GM12873 (cell line): ENCODE results near the gene FLT4.

Source experiments
- TF ChIP-seq, protein P1 (sequence below): IDR thresholded peaks from 2 replicates; pipeline ENCODE4 v1.5.1; 2012; ENCODE audit warnings: low read depth, mild to moderate bottlenecking, moderate library complexity, low read length, control low read depth; ENCODE audit not compliant: insufficient read depth; ENCODE audit errors: missing control alignments

FLT4 gene

DNA sequence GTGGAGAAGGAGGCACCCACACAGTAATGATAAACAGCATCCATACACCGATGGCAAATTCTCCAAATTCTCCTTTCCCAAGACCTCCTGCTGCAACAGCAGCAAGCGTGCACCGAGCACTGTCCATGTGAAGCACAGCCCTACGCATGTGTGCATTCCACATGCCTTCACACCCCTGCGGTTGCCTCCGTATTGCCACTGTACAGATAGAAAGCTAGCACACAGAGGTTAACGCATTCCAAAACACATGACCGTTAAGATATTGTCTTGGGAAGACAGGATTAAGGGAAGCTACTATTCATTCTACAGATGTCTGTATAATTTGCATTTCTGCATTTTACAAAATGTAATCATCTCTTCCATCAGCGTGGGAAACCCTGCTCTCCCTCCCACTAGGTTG is 6.6 kb downstream of the FLT4 start:
- TF ChIP-seq, protein P1, sequence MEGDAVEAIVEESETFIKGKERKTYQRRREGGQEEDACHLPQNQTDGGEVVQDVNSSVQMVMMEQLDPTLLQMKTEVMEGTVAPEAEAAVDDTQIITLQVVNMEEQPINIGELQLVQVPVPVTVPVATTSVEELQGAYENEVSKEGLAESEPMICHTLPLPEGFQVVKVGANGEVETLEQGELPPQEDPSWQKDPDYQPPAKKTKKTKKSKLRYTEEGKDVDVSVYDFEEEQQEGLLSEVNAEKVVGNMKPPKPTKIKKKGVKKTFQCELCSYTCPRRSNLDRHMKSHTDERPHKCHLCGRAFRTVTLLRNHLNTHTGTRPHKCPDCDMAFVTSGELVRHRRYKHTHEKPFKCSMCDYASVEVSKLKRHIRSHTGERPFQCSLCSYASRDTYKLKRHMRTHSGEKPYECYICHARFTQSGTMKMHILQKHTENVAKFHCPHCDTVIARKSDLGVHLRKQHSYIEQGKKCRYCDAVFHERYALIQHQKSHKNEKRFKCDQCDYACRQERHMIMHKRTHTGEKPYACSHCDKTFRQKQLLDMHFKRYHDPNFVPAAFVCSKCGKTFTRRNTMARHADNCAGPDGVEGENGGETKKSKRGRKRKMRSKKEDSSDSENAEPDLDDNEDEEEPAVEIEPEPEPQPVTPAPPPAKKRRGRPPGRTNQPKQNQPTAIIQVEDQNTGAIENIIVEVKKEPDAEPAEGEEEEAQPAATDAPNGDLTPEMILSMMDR: no peak

DNA sequence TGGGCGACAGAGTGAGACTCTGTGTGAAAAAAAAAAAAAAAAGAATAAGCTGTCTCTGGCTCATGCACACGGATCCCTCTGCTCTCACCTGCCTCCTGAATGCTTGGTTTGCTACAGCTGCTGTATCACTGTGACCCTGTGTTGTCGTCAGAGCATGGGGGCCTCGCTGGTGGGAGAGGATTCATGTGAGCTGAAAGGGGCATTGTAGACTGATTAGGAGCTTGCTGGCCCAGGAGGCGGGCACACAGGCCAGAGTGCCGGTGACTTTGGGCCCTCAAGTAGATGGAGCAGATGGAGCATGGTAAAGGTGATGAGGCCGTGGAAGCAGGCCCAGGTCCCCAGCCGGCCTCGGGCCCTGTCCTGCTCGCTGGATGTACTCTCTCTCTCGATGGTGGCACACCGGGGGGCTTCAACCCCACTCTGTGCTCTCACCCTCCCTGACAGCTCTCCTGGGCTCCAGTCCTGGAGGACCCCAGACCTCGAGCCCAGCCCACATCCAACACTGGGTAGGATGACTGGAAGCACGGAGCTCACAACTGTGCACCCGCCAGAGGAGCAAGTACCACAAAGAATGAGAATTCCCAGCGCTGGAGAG is 7.1 kb downstream of the FLT4 start:
- TF ChIP-seq, protein P1: no peak

DNA sequence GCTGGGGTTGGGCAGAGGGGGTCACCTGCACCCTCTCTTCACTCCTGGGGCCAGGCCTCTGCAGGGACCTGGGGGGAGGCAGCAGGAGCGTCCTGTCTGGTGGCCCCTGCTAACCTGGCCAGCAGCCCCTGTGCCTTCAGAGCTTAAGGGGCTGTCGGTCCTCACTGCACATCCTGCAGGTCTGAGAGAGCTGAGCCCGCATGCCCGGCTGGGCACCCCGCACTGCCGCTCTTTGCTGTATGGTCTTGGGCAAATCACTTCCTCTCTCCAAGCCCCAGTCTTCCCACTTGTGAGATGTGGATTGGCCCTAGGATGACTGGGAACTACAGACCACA is 7.9 kb downstream of the FLT4 start:
- TF ChIP-seq, protein P1: no peak

DNA sequence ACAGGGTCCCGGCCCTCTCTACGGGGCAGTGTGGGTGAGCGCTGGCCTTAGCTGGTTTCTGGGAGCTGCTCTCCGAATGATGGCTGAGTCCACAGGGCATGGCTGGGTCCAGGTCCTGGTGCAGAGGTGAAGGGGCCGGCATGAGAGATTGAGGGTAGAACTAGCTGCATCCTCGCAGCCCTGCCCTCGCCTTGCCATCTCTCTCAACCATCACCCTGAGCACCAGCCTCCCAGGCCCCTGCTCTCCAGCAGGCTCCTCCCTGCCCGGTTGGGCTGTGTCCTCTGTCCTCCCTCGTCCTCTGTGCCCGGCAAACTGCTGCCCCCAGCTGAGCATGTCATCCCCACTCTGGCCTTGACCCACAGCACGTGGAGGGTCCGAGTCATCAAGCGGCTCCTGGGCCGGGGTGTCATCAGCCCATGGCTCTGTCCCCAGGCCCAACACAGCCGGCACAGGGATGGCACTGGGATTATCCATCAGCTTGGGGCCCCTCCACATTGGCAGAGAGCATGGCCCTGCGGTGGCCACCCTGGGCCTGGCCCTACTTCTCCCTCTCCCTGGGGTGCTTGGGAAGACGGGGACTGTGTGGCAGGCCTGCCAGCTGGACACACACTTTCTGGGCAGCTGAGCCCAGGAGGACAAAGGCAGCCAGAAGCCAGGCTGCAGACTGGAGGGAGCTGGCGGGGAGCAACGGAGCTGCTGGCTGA is 8.4 kb downstream of the FLT4 start:
- TF ChIP-seq, protein P1: no peak

DNA sequence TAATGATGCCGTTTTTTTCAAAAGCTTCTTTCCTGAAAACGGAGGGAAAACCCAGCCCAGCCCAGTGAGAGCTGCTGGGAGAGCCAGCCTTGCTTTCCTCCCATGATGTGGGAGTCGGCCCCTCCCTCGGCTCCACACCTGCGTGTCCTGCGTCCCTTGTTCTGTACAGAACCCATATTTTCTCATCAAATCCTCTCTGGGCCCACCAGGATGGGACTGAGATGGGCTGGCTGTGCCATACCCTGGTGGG is 8.9 kb downstream of the FLT4 start:
- TF ChIP-seq, protein P1: no peak

DNA sequence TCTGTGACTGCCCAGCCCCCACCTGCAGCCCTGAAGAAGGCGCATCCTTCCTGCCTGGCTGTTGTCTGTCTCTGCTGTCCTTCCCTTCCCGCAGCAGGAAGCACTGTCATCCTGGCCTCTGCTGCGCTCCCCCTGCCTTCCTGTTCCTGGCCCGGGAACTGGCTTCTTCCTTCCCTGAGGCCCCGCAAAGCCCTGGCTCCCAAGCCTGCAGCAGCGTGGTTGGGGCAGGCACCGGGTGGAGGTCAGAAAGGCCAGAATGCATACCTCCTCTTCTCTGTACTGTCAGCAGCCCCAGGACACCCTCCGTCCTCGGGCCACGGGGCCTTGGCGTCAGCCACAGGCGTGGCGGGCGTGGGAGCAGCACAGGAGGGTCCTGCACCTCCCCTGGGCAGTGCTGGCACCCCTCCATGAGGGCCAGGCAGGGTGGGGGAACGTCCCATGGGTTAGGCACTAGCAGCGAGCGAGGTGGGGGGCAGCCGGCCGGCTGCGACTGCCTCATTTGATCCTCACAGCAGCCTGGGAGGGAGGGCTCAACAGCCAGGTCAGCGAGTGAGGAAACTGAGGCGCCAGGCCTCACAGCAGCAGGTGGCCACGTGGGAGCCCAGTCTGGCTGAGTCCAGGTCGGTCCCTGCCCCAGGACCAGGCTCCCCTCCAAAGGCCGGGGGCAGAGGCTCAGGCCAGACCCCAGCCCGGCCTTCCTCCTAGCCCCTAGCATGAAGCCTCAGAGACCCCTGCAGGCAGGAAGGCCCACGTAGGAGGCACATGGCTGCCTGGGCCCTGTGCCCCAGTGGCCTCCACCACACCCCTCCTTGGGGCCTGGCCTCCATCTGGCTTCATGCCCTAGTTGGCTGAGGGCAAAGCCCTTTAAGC is 9.4 kb downstream of the FLT4 start:
- TF ChIP-seq, protein P1: no peak

DNA sequence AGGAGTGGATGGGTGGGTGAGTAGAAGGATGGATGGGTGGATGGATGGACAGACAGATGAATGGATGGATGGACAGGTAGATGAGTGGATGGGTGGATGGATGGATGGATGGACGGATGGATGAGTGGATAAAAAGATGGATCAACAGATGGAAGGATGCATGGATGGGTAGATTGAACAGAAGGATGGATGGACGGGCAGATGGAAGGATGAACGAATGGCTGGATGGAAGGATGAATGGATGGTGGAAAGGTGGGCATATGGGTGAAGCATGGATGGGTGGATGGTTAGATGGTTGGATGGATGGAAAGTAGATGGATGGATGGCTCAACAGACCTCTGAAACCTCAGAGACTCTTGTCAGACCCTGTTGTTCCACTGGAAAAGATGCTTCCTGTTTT is 10.1 kb downstream of the FLT4 start:
- TF ChIP-seq, protein P1: no peak
